ENCODE data around the gene GLS.
"Not testable (repeated sequence)": the region's sequence is repeated elsewhere in the genome, so short reads cannot be mapped to it uniquely, and the experiment has no call there.

Gene GLS

DNA sequence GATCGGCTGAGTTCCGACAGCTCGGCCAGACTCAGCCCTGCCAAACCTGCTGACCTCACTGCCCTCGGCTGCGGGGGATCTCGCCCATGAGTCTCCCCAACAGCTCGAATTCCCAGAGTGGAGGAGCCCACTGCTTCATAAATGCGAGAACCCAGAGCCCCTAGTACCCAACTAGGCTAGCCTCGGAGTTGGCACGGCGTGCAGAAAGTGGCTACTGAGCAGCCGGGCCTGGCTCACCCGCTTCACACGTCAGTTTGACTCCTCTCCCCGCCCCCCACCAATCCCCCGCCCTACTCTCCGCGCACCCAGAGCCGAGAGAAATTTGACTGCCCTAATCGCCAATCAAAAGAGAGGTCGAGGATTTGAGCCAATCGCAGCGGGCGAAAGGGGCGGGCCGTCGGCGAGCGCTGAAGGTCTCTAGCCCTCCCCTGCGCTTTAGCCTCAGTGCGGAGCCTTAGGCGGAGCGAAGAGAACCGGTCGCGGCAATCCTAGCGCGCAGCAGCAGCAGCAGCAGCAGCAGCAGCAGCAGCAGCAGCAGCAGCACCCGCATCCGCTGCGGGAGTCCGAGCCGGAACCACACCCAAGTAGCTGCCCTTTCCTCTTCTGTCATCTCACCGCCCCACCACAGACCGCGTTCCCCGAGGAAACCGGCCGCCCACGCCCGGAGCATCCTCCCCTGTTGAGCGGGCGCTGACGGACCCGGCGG lies at the start of gene GLS:
GLS (plus strand) TSS at position 444 of the 706 bp plus-strand sequence. CDS start 264 bp downstream, outside the sequence.
- DNase-seq, result peak; percentile 94 to 95

DNA sequence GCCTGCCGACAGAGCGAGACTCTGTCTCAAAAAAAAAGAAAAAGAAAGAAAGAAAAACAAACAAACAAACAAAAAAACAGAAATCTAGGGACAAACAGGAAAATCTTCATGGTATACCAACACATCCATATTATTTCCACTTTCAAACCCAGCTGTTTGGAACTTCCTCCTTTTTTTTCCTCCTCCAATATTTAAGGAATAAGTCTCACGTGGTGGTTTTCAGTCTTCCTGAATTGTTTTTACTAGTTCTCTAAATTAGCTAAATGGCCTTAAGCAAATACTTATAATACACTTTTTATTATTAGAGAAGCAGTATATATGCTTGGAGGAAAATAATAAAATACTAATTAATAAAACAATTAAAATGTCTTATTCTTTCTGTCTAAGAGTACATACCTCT lies 48.7 kb upstream of the GLS start:
- no peak for DNase-seq

GRCh38 chr2:190834890-190835208 lies 45.8 kb upstream of the GLS start:
- DNase-seq, result no peak

GRCh38 chr2:190835303-190835930 lies 45.2 kb upstream of the GLS start:
- DNase-seq, result no peak

DNA sequence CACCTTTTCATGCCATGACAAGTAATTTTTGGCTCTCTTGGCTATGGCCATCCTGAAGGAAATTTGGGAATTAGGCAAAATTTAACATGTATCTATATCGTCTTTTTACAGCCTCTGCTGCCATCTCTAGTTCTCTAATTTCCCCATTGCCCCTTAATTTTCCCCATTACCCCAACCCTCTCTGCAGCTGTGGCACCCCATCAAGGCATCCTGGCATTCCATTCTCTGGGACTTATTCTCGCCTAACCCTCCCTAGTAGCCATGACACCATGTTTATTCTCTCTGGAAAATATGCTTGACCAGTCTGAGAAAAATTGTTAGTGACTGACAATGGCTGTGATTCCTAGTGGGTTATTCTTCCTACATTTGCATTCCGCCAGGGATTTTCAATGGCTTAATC lies 43.9 kb upstream of the GLS start:
- DNase-seq, result no peak

DNA sequence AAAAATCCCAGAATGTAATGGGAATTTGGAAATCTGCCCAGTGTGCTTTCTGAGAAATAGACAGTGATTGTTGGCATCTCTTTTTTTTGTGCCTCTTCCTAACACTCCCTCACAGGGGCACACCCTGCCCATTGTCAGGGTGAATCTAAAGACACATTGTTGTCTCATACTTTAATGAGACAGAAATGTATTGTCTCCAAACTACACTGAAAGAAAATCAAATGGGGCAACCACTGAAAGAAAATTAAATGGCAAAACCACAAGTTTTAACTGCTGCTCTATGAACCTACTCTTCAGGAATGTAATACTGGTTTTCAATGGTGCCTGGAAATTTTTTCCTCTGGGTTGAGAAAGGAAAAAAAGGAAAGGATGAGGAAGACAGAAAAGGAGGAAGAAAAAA lies 43.2 kb upstream of the GLS start:
- DNase-seq, result no peak

GRCh38 chr2:190837952-190838361 lies 42.7 kb upstream of the GLS start:
- no peak for DNase-seq

DNA sequence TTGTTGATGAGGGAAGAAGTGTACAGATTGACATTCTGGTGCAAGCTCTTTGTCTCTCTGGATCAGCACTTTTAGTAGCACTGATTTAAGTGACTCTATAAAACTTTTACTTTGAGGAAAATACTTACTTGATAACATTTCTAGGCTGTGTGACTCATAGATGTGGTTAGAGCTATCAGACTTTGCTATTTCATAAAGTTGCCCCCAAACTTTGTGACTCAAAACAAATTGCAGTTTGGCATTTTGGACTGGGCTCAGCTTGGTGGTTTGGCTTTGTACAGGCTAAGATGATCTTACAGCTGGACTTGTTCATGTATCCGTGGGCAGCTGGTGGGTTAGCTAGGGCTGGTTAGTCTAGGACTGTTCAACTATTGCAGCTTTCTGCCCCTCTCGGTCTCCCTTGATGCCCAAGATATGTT lies 42.1 kb upstream of the GLS start:
- DNase-seq, result no peak

GRCh38 chr2:190840569-190841172 lies 40.0 kb upstream of the GLS start:
- no peak for DNase-seq

DNA sequence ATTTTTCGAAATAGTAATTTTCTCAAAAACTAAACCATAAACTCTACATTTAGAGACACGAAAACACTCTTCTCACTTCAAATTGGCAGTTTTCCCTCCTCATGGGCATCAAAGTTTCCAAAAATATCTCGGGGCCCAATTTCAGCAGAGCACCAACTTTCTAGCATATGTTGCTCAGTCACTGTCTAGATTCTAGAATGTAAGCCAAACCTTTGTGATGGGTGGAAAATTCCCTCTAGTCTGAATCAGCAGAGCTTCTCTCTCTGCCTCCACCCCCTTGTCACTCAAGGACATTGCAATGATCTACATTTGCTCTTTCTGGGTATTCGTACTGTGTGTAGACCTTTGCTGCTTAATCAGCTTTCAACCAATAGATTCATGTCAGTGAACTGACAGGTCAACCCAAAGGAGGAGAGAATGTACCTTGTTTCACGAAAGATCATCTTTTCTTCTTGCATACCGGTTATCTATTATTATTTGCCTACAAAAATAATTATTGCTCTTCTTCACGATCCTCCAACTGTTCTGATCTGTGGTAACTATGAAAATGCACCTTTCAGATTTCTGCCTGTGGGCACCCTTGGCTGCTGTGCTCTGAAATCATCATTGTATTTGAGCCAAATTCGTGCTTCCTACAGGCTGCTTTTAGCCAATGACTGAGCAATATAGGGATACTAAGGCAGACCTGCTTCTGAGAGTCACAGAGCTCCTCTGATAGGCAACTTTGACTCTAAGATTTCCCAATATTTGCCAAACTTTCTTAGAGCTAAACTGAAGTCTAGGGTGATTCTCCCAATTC lies 38.7 kb upstream of the GLS start:
- no peak for DNase-seq

- no peak for DNase-seq
Measured at GRCh38 chr2:190842606-190843104, 38.0 kb upstream of the GLS start.

DNA sequence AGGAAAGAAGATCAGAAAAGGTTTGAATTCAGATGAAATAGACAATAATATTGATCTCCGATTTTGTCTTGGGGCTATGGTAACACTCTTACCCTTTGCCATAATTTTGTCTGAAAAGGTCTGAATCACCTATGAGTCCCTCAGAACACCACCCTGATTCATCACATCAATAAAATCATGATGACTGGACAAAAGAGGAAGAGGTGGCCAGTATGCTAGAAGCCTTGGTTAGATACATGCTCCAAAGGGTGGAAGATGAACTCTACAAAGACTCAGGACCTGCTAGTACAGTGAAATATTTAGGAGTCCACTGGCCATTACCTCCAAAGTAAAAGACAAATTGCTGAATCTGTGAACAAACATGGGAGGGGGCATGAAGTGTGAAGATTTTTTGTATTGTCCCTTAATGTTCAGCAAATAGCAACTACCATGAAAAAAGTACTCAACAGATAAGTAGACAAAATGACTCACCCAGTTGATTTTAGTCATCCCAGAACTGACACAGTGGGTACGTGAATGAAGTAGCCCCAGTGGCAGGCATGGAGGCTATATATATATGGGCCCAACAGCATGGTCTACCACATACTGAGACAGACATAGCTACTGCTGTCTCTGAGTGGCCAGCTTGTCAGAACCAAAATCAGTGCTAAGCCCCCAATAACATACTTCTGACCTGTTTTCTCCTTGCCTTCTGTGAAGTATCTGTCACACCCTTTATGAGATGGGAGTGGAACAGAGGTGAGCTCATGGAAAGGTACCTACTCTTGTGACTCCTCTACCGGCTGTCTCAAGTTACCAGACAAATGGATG lies 36.5 kb upstream of the GLS start:
- no peak for DNase-seq

GRCh38 chr2:190844700-190845401 lies 35.8 kb upstream of the GLS start:
- DNase-seq, result no peak

GRCh38 chr2:190846746-190847145 lies 33.9 kb upstream of the GLS start:
- DNase-seq, result no peak

DNA sequence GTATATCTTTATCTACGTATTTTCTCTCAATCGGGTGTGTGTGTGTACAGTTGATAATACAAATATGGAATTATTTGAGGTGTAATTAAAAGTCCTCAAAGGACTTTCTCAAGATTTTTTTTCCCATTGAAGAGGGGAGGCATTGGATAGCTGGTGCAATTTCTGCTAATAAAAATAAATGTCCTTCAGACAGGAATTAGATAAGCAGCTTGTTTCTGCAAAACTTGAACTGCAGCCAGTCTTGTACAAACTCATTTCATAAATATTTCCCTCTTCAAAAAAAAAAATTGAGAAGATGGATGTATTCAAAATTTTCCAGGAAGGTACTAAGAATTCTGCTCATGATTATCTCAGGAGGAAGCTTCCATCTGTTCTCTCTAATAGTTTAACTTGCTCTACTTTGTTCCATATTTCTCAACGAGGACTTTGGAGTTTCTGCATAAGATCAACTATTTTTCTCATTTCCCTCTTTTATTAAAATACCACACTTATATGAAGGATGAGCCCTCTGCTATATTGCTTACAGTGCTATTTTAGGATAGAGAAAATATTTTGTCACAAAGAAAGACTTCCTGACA lies 33.0 kb upstream of the GLS start:
- no peak for DNase-seq

- DNase-seq, result no peak
Measured at GRCh38 chr2:190849774-190850173, 30.8 kb upstream of the GLS start.

- not testable (repeated sequence) for DNase-seq
Measured at GRCh38 chr2:190853022-190853421, 27.6 kb upstream of the GLS start.

DNA sequence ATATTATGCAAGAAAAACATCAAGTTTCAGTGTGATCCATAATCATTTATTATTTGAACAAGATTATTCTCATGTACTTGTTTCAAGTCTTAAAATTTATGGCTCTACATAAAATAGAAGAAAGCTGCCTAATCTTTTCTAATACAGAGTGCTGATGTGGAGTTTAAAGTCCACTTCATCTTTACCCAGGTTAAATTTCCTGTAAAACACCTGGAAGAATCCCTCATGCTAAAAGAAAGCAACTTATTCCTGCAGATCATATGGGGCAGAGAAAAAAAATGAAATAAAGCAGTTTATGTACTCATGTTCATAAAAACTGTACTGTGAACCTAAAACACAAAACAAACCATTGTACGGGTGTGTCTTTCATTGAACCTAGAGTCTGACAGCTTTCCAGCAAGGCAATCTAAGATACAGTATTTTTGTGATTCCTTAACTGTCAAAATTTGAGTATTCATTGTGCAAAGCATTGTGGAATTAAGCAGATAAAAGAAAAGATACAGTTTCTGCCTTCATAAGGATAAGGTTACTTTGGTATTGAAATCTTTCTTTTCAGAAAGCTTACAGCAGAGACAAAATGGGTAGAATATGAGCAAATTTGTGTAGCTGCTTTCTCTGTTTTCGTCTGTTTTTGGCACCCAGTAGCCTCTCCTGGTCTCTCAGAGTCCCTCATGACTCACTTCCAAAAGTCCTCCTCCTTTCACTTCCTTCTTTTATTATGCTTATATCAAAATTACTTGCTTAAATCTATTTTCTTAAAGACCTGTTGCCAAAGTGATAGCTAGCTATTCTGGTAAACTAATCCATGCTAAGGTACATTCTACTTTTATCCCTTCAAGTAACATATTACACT lies 26.9 kb upstream of the GLS start:
- peak; percentile 23 to 24 for DNase-seq

GRCh38 chr2:190854726-190855125 lies 25.9 kb upstream of the GLS start:
- DNase-seq, result no peak

- DNase-seq, result no peak
Measured at GRCh38 chr2:190855245-190855644, 25.4 kb upstream of the GLS start.

Measured in AML-193 (cell line).